Liver (tissue), 3 donors: ENCODE results near the gene THBD.

Experiments
- CTCF ChIP-seq: fragments of 150-350 bp; IDR thresholded peaks from 2 replicates; pipeline ENCODE4 v1.5.1; 2017; ENCODE audit warnings: improper control_type of control experiment, low read depth, low read length; ENCODE audit not compliant: missing input control
- JUND ChIP-seq, 2 donors: IDR thresholded peaks; 2 replicates each; pipeline ENCODE4 v1.6.1; 2016; ENCODE audit warnings: antibody characterized with exemption in 2 of 2
- MAX ChIP-seq: IDR thresholded peaks from 2 replicates; pipeline ENCODE4 v1.6.1; 2016; ENCODE audit warnings: antibody characterized with exemption
- donor health status: healthy.
- donor health status: healthy.

GRCh38 chr20:23022849-23023248 is 26.6 kb downstream of the THBD start:
- TF ChIP-seq MAX (no peak), CTCF (no peak), JUND (IDR thresholded peaks at IDR 0.05) (no peak)
